HL-60 (cell line): Measurements from ENCODE around the gene PRG2.
A peak's percentile ranks its signal among the peaks of the same experiment; 100 is the strongest.

Experiments used
- DNase-seq, 2 experiments: peaks; one replicate each; pipeline ENCODE4 v3.0.0-alpha.2; 2010 to 2020; ENCODE audit warnings: low read depth in 1 of 2, low spot score in 1 of 2
- H3K27ac ChIP-seq: fragments of 250-450 bp; sonication (Bioruptor Pico); replicated peaks from 2 replicates; pipeline ENCODE4 v1.5.1; 2020; ENCODE audit warnings: mild to moderate bottlenecking, moderate library complexity
- H3K27me3 ChIP-seq: fragments of 250-450 bp; sonication (Bioruptor Pico); 2 replicates; pipeline ENCODE4 v1.5.1; 2021; ENCODE audit warnings: mild to moderate bottlenecking, moderate library complexity; ENCODE audit not compliant: insufficient read depth, poor library complexity, severe bottlenecking
- H3K4me3 ChIP-seq: replicated peaks from 2 replicates; pipeline ENCODE4 v1.5.1; 2011; ENCODE audit warnings: mild to moderate bottlenecking, control low read depth, low read length; ENCODE audit not compliant: insufficient read depth
- CTCF ChIP-seq: IDR thresholded peaks from one replicate; pipeline ENCODE4 v1.5.1; 2011; ENCODE audit warnings: low read length, control low read depth, inconsistent platforms; ENCODE audit not compliant: insufficient read depth
- GABPA ChIP-seq: IDR thresholded peaks from 2 replicates; pipeline ENCODE4 v1.6.1; 2012; ENCODE audit warnings: low read depth
- POLR2AphosphoS5 ChIP-seq: IDR thresholded peaks from 2 replicates; pipeline ENCODE4 v1.6.1; 2012; ENCODE audit warnings: low read depth
- REST ChIP-seq: IDR thresholded peaks from 2 replicates; pipeline ENCODE4 v1.6.1; 2012; ENCODE audit warnings: low read depth; ENCODE audit not compliant: insufficient replicate concordance
- SPI1 ChIP-seq: IDR thresholded peaks from 2 replicates; pipeline ENCODE4 v1.6.1; 2012; ENCODE audit warnings: low read depth, mild to moderate bottlenecking, borderline replicate concordance

The PRG2 gene

GRCh38 chr11:57413681-57414080 is 23.2 kb upstream of the PRG2 start:
- Histone ChIP-seq H3K27me3 (no peaks in the 10 kb centered on the region), H3K4me3 (no peak overlapping the region), H3K27ac (no peak overlapping the region)
- DNase-seq, result peak in 1 of 2 experiments; percentile 56
- TF ChIP-seq GABPA (no peak), CTCF (no peak), SPI1 (no peak), REST (no peak), POLR2AphosphoS5 (no peak)

GRCh38 chr11:57410287-57410686 is 19.8 kb upstream of the PRG2 start:
- Histone ChIP-seq H3K27me3 (no peaks in the 10 kb centered on the region), H3K27ac (no peak overlapping the region), H3K4me3 (no peak overlapping the region)
- peak in 1 of 2 experiments; percentile 55 for DNase-seq
- TF ChIP-seq REST (no peak), SPI1 (no peak), CTCF (no peak), POLR2AphosphoS5 (no peak), GABPA (no peak)

GRCh38 chr11:57409321-57410100 is 19.1 kb upstream of the PRG2 start:
- Histone ChIP-seq H3K4me3 (no peak overlapping the region), H3K27me3 (no peaks in the 10 kb centered on the region), H3K27ac (no peak overlapping the region)
- peak in 1 of 2 experiments; percentile 60 for DNase-seq
- TF ChIP-seq POLR2AphosphoS5 (peak; percentile 52; the same call in 1 of the 2 replicates), GABPA (no peak), SPI1 (no peak)

GRCh38 chr11:57408771-57409170 is 18.3 kb upstream of the PRG2 start:
- H3K4me3 ChIP-seq, result no peak overlapping the region
- TF ChIP-seq GABPA, result no peak
- TF ChIP-seq SPI1, result no peak
- no peak for TF ChIP-seq REST
- no peak; the same call in 1 of the 2 replicates for TF ChIP-seq POLR2AphosphoS5
- TF ChIP-seq CTCF, result no peak
- H3K27me3 ChIP-seq, result no peaks in the 10 kb centered on the region
- H3K27ac ChIP-seq, result no peak overlapping the region
- no peak for DNase-seq
